GM12878 (cell line): Measurements from ENCODE around the gene CCDC61. TPM values are rescaled to one million over a fixed set of nuclear protein-coding genes. Genes with fewer than 3 reads are reported as not detected.

ENCODE experiments used
- ATF7 ChIP-seq: fragments of 450-650 bp; IDR thresholded peaks from 2 replicates; pipeline ENCODE4 v1.6.1; 2016; ENCODE audit warnings: low read depth, mild to moderate bottlenecking
- CBFB ChIP-seq: IDR thresholded peaks from 2 replicates; pipeline ENCODE4 v1.6.1; 2016; ENCODE audit warnings: antibody characterized with exemption, low read depth
- GATAD2B ChIP-seq: fragments of 450-650 bp; conservative IDR thresholded peaks from 2 replicates; pipeline ENCODE4 v1.6.1; 2017; ENCODE audit warnings: low read depth, mild to moderate bottlenecking, moderate library complexity
- KLF5 ChIP-seq: fragments of 450-650 bp; IDR thresholded peaks from 2 replicates; pipeline ENCODE4 v1.6.1; 2014; ENCODE audit warnings: mild to moderate bottlenecking; ENCODE audit not compliant: partially characterized antibody
- NR2C2 ChIP-seq: IDR thresholded peaks from 2 replicates; pipeline ENCODE4 v1.6.1; 2011; ENCODE audit warnings: borderline replicate concordance, low read depth; ENCODE audit not compliant: control insufficient read depth, insufficient read length
- NR2F1 ChIP-seq: fragments of 450-650 bp; conservative IDR thresholded peaks from 2 replicates; pipeline ENCODE4 v1.6.1; 2017; ENCODE audit warnings: mild to moderate bottlenecking
- SP1 ChIP-seq: IDR thresholded peaks from one replicate; pipeline ENCODE4 v1.6.1; 2011; ENCODE audit warnings: low read depth, low read length
- polyA plus RNA-seq, 11 experiments: library from polyadenylated mRNA; depleted of rRNA in 4 of 11; unstranded in 6 of 11; stranded (reverse) in 5 of 11; fragments of >200 nt; fragmentation: Nextera tagmentation in 4 of 11; fragmentation: Illumina TruSeq in 1 of 11; extraction: Ambion mirVana in 4 of 11; extraction: Trizol in 1 of 11; gene quantifications; 1 replicate in 1 of 11; 2 replicates in 10 of 11; pipeline versions ENCODE4 v1.2.1 to v1.2.3, GENCODE V29; 2011 to 2016; ENCODE audit warnings: inconsistent platforms in 2 of 11, missing spikeins in 2 of 11, low read depth in 1 of 11
- total RNA-seq, 4 experiments: library from RNA; depleted of rRNA in 3 of 4; stranded (reverse); fragments of >200 nt in 3 of 4; fragmentation: Illumina TruSeq in 1 of 4; extraction: Trizol in 1 of 4; gene quantifications; 2 replicates each; pipeline versions ENCODE4 v1.2.1 to v1.2.3, GENCODE V29; 2013 to 2021
- TF ChIP-seq, protein P1 (sequence below), 3 experiments: IDR thresholded peaks in 2 of 3; conservative IDR thresholded peaks in 1 of 3; 2 replicates each; pipeline ENCODE4 v1.5.1; 2011; ENCODE audit warnings: low read depth in 3 of 3, low read length in 3 of 3, mild to moderate bottlenecking in 3 of 3, control low read depth in 2 of 3, moderate library complexity in 2 of 3, inconsistent platforms in 1 of 3, mixed read lengths in 1 of 3; ENCODE audit not compliant: control insufficient read depth in 2 of 3, insufficient read depth in 1 of 3; ENCODE audit errors: extremely low read depth in 1 of 3
- TF ChIP-seq, protein P2 (sequence below): fragments of 450-650 bp; IDR thresholded peaks from 2 replicates; pipeline ENCODE4 v1.6.1; 2017; ENCODE audit warnings: mild to moderate bottlenecking
- TF ChIP-seq, protein P3 (sequence below): IDR thresholded peaks from 2 replicates; pipeline ENCODE4 v1.6.1; 2011; ENCODE audit warnings: mild to moderate bottlenecking, low read depth, low read length, moderate library complexity; ENCODE audit not compliant: insufficient replicate concordance

The CCDC61 gene
- total and polyA plus RNA-seq, 10 of the 15 experiments (the other 5 are each of a cell fraction or from before 2014, with no cell fraction given): 0.27 to 27.1 (median 8.7) TPM

DNA sequence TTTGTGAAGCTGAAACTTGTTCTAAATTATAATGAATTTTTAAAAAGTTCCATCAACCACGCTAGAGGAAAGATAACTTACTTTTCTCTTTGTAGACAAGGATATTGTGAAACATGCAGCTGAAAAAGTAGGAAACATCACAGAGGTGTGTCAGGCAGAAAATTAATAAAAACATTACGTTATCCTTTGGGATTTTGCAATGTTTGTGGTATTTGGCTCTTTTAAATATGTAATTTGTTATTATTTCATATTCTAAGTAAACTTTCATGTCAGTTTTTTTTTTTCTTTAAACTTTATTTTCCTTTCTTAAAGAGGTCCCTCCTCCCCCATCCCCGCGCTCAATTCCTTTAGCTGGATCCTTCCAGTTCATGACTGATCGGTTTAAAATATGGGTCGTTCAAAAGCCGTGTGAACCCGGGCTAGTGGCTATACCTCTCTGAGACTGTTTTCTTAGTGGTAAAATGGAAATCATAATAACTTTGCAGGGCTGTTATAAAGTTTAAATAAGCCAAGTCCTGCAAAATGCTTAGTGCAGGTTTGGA, 740 bp upstream of the CCDC61 start (continued):
- TF ChIP-seq, protein P1, sequence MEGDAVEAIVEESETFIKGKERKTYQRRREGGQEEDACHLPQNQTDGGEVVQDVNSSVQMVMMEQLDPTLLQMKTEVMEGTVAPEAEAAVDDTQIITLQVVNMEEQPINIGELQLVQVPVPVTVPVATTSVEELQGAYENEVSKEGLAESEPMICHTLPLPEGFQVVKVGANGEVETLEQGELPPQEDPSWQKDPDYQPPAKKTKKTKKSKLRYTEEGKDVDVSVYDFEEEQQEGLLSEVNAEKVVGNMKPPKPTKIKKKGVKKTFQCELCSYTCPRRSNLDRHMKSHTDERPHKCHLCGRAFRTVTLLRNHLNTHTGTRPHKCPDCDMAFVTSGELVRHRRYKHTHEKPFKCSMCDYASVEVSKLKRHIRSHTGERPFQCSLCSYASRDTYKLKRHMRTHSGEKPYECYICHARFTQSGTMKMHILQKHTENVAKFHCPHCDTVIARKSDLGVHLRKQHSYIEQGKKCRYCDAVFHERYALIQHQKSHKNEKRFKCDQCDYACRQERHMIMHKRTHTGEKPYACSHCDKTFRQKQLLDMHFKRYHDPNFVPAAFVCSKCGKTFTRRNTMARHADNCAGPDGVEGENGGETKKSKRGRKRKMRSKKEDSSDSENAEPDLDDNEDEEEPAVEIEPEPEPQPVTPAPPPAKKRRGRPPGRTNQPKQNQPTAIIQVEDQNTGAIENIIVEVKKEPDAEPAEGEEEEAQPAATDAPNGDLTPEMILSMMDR (IDR thresholded peaks at IDR 0.05 in 2 of 3, conservative IDR thresholded peaks at IDR 0.05 in 1 of 3; ENCODE audit: control insufficient read depth in 2 of 3, extremely low read depth in 1 of 3, insufficient read depth in 1 of 3, low read depth in 3 of 3, low read length in 3 of 3): no peak
- TF ChIP-seq ATF7: no peak
- no peak for TF ChIP-seq CBFB
- TF ChIP-seq NR2F1: no peak
- no peak for TF ChIP-seq KLF5
- TF ChIP-seq, protein P2, sequence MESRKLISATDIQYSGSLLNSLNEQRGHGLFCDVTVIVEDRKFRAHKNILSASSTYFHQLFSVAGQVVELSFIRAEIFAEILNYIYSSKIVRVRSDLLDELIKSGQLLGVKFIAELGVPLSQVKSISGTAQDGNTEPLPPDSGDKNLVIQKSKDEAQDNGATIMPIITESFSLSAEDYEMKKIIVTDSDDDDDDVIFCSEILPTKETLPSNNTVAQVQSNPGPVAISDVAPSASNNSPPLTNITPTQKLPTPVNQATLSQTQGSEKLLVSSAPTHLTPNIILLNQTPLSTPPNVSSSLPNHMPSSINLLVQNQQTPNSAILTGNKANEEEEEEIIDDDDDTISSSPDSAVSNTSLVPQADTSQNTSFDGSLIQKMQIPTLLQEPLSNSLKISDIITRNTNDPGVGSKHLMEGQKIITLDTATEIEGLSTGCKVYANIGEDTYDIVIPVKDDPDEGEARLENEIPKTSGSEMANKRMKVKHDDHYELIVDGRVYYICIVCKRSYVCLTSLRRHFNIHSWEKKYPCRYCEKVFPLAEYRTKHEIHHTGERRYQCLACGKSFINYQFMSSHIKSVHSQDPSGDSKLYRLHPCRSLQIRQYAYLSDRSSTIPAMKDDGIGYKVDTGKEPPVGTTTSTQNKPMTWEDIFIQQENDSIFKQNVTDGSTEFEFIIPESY: no peak
- TF ChIP-seq, protein P3, sequence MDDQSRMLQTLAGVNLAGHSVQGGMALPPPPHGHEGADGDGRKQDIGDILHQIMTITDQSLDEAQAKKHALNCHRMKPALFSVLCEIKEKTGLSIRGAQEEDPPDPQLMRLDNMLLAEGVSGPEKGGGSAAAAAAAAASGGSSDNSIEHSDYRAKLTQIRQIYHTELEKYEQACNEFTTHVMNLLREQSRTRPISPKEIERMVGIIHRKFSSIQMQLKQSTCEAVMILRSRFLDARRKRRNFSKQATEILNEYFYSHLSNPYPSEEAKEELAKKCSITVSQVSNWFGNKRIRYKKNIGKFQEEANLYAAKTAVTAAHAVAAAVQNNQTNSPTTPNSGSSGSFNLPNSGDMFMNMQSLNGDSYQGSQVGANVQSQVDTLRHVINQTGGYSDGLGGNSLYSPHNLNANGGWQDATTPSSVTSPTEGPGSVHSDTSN: no peak
- no peak for TF ChIP-seq NR2C2
- no peak for TF ChIP-seq SP1
- TF ChIP-seq GATAD2B: no peak
